ENCODE results near the gene TOR3A.
A peak's percentile ranks its signal among the peaks of the same experiment; 100 is the strongest.

TOR3A gene

GRCh38 chr1:179121159-179121938 is 39.5 kb downstream of the TOR3A start:
- peak overlapping the region; percentile 2; the same call in 1 of the 2 replicates for H3K4me3 ChIP-seq (ENCODE audit: low read depth, low read length)
- H3K36me3 ChIP-seq, result peaks cover 60% of the 10 kb centered on the region
- DNase-seq, result peak; percentile 78
- TF ChIP-seq CTCF (IDR thresholded peaks at IDR 0.05; ENCODE audit: low read depth, low read length), result peak; percentile 81
- H3K27ac ChIP-seq, result peak overlapping the region; percentile 63
- no peaks in the 10 kb centered on the region for H3K9me3 ChIP-seq (ENCODE audit: severe bottlenecking)
- no peaks in the 10 kb centered on the region for H3K27me3 ChIP-seq (ENCODE audit: insufficient read depth, low read depth, severe bottlenecking)

- Histone ChIP-seq H3K36me3 (peaks cover 39% of the 10 kb centered on the region), H3K27me3 (ENCODE audit: insufficient read depth, low read depth, severe bottlenecking) (no peaks in the 10 kb centered on the region), H3K4me3 (ENCODE audit: low read depth, low read length) (no peak overlapping the region), H3K9me3 (ENCODE audit: severe bottlenecking) (no peaks in the 10 kb centered on the region), H3K27ac (no peak overlapping the region)
- no peak for TF ChIP-seq CTCF (IDR thresholded peaks at IDR 0.05; ENCODE audit: low read depth, low read length)
- DNase-seq, result no peak
These were observed 43.0 kb downstream of the TOR3A start for GRCh38 chr1:179124873-179125272.

DNA sequence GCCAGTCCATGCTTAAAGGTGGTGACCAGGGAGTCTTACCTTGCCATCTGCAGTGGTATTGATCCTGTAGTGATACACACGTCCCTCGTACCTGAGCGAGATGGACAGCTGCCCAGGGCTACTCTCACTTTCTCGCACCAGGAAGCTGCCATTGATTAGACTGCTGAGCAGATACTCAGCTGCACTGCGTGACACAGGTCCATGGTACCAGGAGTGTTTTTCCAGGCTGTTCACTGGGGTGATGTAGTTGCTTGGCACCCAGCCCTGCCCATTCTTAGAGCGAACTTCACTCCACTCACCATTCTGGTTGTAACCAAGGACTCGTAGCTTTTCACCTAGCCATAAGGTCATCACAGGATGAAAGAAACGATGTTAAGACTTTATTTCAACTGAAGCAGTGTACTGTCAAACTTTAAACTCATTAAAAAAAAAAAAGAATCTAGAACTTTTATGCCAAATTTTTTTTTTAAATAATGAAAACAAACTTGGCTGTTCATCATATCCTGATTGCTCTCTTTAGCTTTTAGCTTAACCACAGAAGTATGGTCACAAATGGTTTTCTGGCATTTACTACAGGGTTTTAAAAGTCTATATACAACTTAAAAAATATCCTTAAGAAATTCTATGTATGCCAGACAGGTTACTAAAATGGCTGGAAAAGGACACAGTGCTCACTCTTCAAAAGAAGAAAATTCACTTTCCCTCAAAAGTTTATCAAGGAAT is 44.6 kb downstream of the TOR3A start:
- no peak for DNase-seq
- no peak for TF ChIP-seq CTCF (IDR thresholded peaks at IDR 0.05; ENCODE audit: low read depth, low read length)
- Histone ChIP-seq H3K27me3 (ENCODE audit: insufficient read depth, low read depth, severe bottlenecking) (no peaks in the 10 kb centered on the region), H3K9me3 (ENCODE audit: severe bottlenecking) (no peaks in the 10 kb centered on the region), H3K4me3 (ENCODE audit: low read depth, low read length) (no peak overlapping the region), H3K36me3 (peaks cover 46% of the 10 kb centered on the region), H3K27ac (no peak overlapping the region)

GRCh38 chr1:179127163-179127895 is 45.5 kb downstream of the TOR3A start:
- Histone ChIP-seq H3K36me3 (peaks cover 46% of the 10 kb centered on the region), H3K27ac (no peak overlapping the region), H3K9me3 (ENCODE audit: severe bottlenecking) (no peaks in the 10 kb centered on the region), H3K4me3 (ENCODE audit: low read depth, low read length) (no peak overlapping the region), H3K27me3 (ENCODE audit: insufficient read depth, low read depth, severe bottlenecking) (no peaks in the 10 kb centered on the region)
- no peak for TF ChIP-seq CTCF (IDR thresholded peaks at IDR 0.05; ENCODE audit: low read depth, low read length)
- no peak for DNase-seq

DNA sequence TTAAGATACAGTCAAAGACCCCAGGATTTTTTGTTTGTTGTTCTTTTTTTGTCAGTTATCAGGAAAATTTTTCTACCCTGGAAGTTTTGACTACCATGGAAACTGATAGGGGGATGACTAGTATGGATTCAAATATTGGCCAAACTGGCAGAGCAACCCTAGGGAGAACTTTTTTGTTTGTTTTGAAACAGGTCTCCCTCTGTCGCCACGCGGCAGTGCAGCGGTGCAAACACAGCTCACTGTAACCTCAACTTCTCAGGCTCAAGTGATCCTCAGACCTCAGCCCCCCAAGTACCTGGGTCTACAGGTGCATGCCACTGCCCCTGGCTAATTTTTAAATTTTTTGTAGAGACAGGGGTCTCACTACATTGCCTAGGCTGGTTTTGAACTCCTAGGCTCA is 46.6 kb downstream of the TOR3A start:
- TF ChIP-seq CTCF (IDR thresholded peaks at IDR 0.05; ENCODE audit: low read depth, low read length), result no peak
- no peak overlapping the region for H3K4me3 ChIP-seq (ENCODE audit: low read depth, low read length)
- H3K9me3 ChIP-seq (ENCODE audit: severe bottlenecking), result no peaks in the 10 kb centered on the region
- H3K36me3 ChIP-seq, result peaks cover 40% of the 10 kb centered on the region
- DNase-seq, result no peak
- H3K27me3 ChIP-seq (ENCODE audit: insufficient read depth, low read depth, severe bottlenecking), result no peaks in the 10 kb centered on the region
- H3K27ac ChIP-seq, result no peak overlapping the region
